SK-N-MC (cell line): ENCODE measurements around the gene CTNNA2.

Experiments
- EZH2 ChIP-seq: fragments of 200-600 bp; sonication (generic); IDR thresholded peaks from one replicate; pipeline ENCODE4 v1.6.1; 2017; ENCODE audit warnings: antibody characterized with exemption
- POLR2AphosphoS5 ChIP-seq: IDR thresholded peaks from 2 replicates; pipeline ENCODE4 v1.6.1; 2012; ENCODE audit warnings: mild to moderate bottlenecking, low read depth, low read length, borderline replicate concordance

DNA sequence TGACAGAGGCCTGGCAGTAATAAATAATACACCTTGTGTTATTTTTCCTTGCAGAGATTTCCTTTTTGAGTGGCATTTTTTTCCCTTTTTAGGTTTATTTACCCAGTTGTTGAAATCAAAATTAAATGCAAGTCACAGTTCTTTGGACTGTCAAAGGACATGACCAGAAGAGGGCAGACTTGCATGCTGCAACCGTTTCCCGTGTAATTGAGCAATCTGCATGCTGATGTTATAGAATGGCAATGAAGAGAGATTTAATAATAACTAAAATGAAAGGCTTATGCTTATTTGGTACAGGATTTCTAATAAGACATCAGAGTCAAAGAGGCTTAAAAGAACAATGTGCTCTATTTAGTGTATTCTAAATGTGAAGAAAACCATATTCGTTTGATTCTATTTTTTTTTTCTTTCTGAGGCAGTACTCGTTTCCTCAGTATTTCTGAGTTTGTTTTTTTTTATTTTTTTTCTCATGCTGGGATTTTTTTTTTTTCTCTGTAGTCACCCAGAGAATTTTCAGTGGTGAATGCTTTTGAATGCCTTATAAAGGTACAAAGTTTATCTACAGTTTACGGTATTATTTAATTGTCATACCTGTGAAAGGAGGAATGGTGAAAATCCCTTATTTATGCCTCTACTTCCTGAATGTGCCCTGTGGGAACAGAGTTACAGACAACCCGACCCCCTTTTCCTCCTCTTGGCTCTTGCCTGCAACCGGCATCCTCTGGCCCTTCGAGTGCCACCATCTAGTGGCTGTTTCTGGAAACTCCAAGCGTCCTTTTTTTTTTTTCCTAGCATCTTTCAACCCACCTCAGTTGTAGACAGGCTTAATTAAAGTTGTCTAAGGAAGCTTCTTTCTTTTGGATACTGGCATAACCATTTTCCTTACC, 423.2 kb downstream of the CTNNA2 start:
- no peak for TF ChIP-seq EZH2
- no peak for TF ChIP-seq POLR2AphosphoS5
